K562 (cell line): ENCODE measurements around the gene HOXB7. TPM values are rescaled to one million over a fixed set of nuclear protein-coding genes. Genes with fewer than 3 reads are reported as not detected.

Experiments
- CREB3 ChIP-seq: fragments of 450-650 bp; conservative IDR thresholded peaks from 2 replicates; pipeline ENCODE4 v1.6.1; 2016; ENCODE audit warnings: missing genetic modification characterization, low read depth, mild to moderate bottlenecking, missing compliant biosample characterization, moderate library complexity
- CXXC5 ChIP-seq: fragments of 250-450 bp; sonication (Bioruptor Pico); IDR thresholded peaks from 2 replicates; pipeline ENCODE4 v1.8.0; 2022; ENCODE audit warnings: inconsistent platforms, mild to moderate bottlenecking, moderate library complexity
- JUND ChIP-seq, 2 experiments: IDR thresholded peaks; 2 replicates in 1 of 2; 3 replicates in 1 of 2; pipeline ENCODE4 v1.6.1; 2011; ENCODE audit warnings: borderline replicate concordance in 2 of 2, low read depth in 2 of 2, low read length in 2 of 2, improper control_type of control experiment in 1 of 2, missing biosample characterization in 1 of 2, missing genetic modification characterization in 1 of 2, missing genetic modification reagents in 1 of 2
- MYBL2 ChIP-seq, 2 experiments: fragments of 450-650 bp in 1 of 2; sonication (generic) in 1 of 2; formaldehyde crosslinking in 1 of 2; IDR thresholded peaks; 2 replicates each; pipeline versions ENCODE4 v1.6.1 to v1.8.1; 2017 to 2022; ENCODE audit warnings: borderline replicate concordance in 1 of 2, inconsistent platforms in 1 of 2, low read depth in 1 of 2, mild to moderate bottlenecking in 1 of 2, missing genetic modification reagents in 1 of 2, moderate library complexity in 1 of 2
- NRF1 ChIP-seq, 2 experiments: fragments of 450-650 bp; IDR thresholded peaks in 1 of 2; conservative IDR thresholded peaks in 1 of 2; 2 replicates each; pipeline ENCODE4 v1.6.1; 2014; ENCODE audit warnings: mild to moderate bottlenecking in 2 of 2
- POLR2B ChIP-seq: fragments of 450-650 bp; IDR thresholded peaks from 2 replicates; pipeline ENCODE4 v1.6.1; 2018; ENCODE audit warnings: low read depth; ENCODE audit not compliant: partially characterized antibody
- RREB1 ChIP-seq: fragments of 250-450 bp; sonication (Bioruptor Pico); IDR thresholded peaks from 2 replicates; pipeline ENCODE4 v1.4.0; 2020
- TAF1 ChIP-seq: IDR thresholded peaks from 2 replicates; pipeline ENCODE4 v1.6.1; 2011; ENCODE audit warnings: mild to moderate bottlenecking, low read length, moderate library complexity; ENCODE audit not compliant: insufficient read depth, control insufficient read depth, severe bottlenecking; ENCODE audit errors: extremely low read depth
- ZBTB7A ChIP-seq: IDR thresholded peaks from 2 replicates; pipeline ENCODE4 v1.6.1; 2011; ENCODE audit warnings: low read depth, mild to moderate bottlenecking, low read length, moderate library complexity, borderline replicate concordance; ENCODE audit not compliant: control insufficient read depth
- polyA plus RNA-seq, 8 experiments: library from polyadenylated mRNA; depleted of rRNA in 4 of 8; stranded (reverse) in 5 of 8; unstranded in 3 of 8; fragments of >200 nt; fragmentation: Nextera tagmentation in 2 of 8; fragmentation: Illumina TruSeq in 1 of 8; extraction: Ambion mirVana in 2 of 8; extraction: Trizol in 1 of 8; gene quantifications; 2 replicates each; pipeline versions ENCODE4 v1.2.1 to v1.2.3, GENCODE V29; 2011 to 2014; ENCODE audit warnings: inconsistent platforms in 1 of 8, missing spikeins in 1 of 8
- total RNA-seq, 7 experiments: library from RNA; depleted of rRNA in 6 of 7; stranded (reverse); fragments of >200 nt in 6 of 7; fragmentation: Illumina TruSeq in 2 of 7; extraction: Trizol in 2 of 7; gene quantifications; 2 replicates each; pipeline versions ENCODE4 v1.2.1 to v1.2.3, GENCODE V29; 2011 to 2021; ENCODE audit warnings: low replicate concordance in 1 of 7

The HOXB7 gene
- total and polyA plus RNA-seq, 9 of the 15 experiments (the other 6 are each of a cell fraction or from before 2014, with no cell fraction given) = 5.5 to 16.7 (median 8.3) TPM

GRCh38 chr17:48604770-48605329 lies 6.0 kb downstream of the HOXB7 start, which contains the start of gene HOXB6 (continued):
- TF ChIP-seq RREB1 (CRISPR knock-in tag) = no peak
- TF ChIP-seq TAF1 = peak; percentile 63
- TF ChIP-seq NRF1 (conservative IDR thresholded peaks at IDR 0.05 in 1 of 2, IDR thresholded peaks at IDR 0.05 in 1 of 2) = peak in 1 of 2 experiments; percentile 25; a peak in 1 of 4 replicates
- no peak for TF ChIP-seq JUND (IDR thresholded peaks at IDR 0.05; ENCODE audit: borderline replicate concordance, low read depth, low read length)
- TF ChIP-seq JUND (tag; IDR thresholded peaks at IDR 0.05; ENCODE audit: borderline replicate concordance, low read depth, low read length) = peak; percentile 30; the same call in 1 of the 3 replicates
- 0 out of 2 replicates have a peak, but pooled peaks have one; percentile 7 for TF ChIP-seq CXXC5 (CRISPR knock-in tag)
- no peak for TF ChIP-seq CREB3 (tag)
- TF ChIP-seq ZBTB7A = 0 out of 2 replicates have a peak, but pooled peaks have one; percentile 1
- peak; percentile 60 for TF ChIP-seq POLR2B
- peak; percentile 25; the same call in 1 of the 2 replicates for TF ChIP-seq MYBL2 (IDR thresholded peaks at IDR 0.05; ENCODE audit: low read depth)
- TF ChIP-seq MYBL2 (CRISPR knock-in tag; IDR thresholded peaks at IDR 0.05; ENCODE audit: borderline replicate concordance) = no peak
